RWPE1 (cell line): ENCODE data around the gene RYR1.

ENCODE experiments used
- CTCF ChIA-PET: fragments of 350-600 bp; sonication (Branson Sonifier 250); formaldehyde crosslinking; extraction: SDS; loops from one replicate; lab custom pipeline; 2021; lab: Yijun Ruan, JAX
- POLR2A ChIA-PET: fragments of 400-600 bp; formaldehyde crosslinking; extraction: SDS; loops from one replicate; lab custom pipeline; 2020; ENCODE audit warnings: antibody characterized with exemption; ENCODE audit not compliant: low non-redundant PET; lab: Yijun Ruan, JAX
- DNase-seq: peaks from one replicate; pipeline ENCODE4 v3.0.0; 2012; ENCODE audit warnings: low spot score
- H3K27ac ChIP-seq: fragments of 450-650 bp; 2 replicates; pipeline ENCODE4 v1.5.1; 2017
- TF ChIP-seq, protein P1 (sequence below): fragments of 450-650 bp; conservative IDR thresholded peaks from 2 replicates; pipeline ENCODE4 v1.5.1; 2017; ENCODE audit warnings: low read depth, mild to moderate bottlenecking

The RYR1 gene

DNA sequence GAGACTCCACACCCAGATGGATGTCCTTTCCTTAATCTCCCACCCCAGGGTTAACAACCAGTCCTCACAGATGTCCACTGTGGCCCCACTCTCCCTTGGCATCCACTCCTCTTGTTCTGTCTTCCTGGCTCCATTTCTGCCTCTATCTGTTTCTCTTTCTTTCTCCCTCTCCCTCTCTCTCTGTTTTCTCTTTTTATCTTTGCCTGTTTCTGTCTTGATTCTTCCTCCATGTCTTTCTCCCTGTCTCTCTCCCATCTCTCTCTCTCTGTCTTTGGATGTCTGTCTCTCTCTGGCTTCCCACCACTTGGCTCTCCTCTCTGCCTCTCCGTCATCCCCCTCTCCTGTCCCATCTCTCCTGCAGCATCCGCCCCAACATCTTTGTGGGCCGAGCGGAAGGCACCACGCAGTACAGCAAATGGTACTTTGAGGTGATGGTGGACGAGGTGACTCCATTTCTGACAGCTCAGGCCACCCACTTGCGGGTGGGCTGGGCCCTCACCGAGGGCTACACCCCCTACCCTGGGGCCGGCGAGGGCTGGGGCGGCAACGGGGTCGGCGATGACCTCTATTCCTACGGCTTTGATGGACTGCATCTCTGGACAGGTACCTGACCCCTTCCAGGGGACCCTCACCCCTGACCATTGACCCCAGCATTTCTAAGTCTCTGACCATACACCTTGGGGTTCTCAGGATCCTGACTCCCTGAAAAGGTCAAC is 24.4 kb downstream of the RYR1 start:
- no peak overlapping the region for H3K27ac ChIP-seq
- ChIA-PET CTCF (no interaction called here), POLR2A (no interaction called here)
- DNase-seq = no peak
- TF ChIP-seq, protein P1, sequence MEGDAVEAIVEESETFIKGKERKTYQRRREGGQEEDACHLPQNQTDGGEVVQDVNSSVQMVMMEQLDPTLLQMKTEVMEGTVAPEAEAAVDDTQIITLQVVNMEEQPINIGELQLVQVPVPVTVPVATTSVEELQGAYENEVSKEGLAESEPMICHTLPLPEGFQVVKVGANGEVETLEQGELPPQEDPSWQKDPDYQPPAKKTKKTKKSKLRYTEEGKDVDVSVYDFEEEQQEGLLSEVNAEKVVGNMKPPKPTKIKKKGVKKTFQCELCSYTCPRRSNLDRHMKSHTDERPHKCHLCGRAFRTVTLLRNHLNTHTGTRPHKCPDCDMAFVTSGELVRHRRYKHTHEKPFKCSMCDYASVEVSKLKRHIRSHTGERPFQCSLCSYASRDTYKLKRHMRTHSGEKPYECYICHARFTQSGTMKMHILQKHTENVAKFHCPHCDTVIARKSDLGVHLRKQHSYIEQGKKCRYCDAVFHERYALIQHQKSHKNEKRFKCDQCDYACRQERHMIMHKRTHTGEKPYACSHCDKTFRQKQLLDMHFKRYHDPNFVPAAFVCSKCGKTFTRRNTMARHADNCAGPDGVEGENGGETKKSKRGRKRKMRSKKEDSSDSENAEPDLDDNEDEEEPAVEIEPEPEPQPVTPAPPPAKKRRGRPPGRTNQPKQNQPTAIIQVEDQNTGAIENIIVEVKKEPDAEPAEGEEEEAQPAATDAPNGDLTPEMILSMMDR = no peak

DNA sequence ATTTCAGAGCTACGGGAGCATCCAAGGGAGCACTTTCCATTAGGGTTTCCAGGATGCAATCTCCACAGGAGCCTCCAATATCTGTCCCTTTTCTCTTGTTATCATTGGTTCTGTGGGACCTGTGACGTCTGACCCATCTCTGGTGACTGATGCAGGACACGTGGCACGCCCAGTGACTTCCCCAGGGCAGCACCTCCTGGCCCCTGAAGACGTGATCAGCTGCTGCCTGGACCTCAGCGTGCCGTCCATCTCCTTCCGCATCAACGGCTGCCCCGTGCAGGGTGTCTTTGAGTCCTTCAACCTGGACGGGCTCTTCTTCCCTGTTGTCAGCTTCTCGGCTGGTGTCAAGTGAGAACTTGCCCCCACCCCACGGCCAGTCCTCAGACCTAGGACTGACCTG is 25.5 kb downstream of the RYR1 start:
- TF ChIP-seq, protein P1 = no peak
- CTCF ChIA-PET = no interaction called here
- POLR2A ChIA-PET = no interaction called here
- no peak overlapping the region for H3K27ac ChIP-seq
- DNase-seq = no peak

DNA sequence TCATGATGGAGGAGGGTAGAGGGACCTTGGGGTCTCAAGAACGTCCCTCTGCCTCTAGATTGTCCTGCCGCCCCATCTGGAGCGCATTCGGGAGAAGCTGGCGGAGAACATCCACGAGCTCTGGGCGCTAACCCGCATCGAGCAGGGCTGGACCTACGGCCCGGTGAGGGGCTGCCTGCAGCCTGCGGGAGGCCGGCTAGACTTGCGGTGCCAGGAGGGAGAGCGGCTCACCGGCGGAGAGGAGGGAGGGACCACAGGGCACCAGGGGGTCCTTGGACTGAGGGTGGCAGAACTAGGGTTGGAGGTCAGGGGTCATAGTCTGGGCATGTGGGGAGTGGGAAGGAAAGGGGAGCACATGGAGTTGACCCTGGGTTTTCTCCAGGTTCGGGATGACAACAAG is 29.9 kb downstream of the RYR1 start:
- POLR2A ChIA-PET = no interaction called here

GRCh38 chr19:38464421-38465082 is 31.1 kb downstream of the RYR1 start:
- ChIA-PET CTCF (no interaction called here), POLR2A (no interaction called here)
- H3K27ac ChIP-seq = no peak overlapping the region
- TF ChIP-seq, protein P1 = no peak
- no peak for DNase-seq

More for the DNA sequence above, 29.9 kb downstream of the RYR1 start:
- H3K27ac ChIP-seq = no peak overlapping the region
- CTCF ChIA-PET = no interaction called here
- no peak for DNase-seq
- TF ChIP-seq, protein P1 = no peak

DNA sequence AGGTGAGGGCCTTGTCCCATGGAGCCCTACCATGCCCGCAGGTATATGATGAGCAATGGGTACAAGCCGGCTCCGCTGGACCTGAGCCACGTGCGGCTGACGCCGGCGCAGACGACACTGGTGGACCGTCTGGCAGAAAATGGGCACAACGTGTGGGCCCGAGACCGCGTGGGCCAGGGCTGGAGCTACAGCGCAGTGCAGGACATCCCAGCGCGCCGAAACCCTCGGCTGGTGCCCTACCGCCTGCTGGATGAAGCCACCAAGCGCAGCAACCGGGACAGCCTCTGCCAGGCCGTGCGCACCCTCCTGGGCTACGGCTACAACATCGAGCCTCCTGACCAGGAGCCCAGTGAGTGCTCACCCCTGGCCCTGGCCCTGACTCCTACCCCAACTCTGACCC is 32.6 kb downstream of the RYR1 start:
- H3K27ac ChIP-seq = no peak overlapping the region
- no peak for DNase-seq
- ChIA-PET CTCF (no interaction called here), POLR2A (no interaction called here)
- TF ChIP-seq, protein P1 = no peak

DNA sequence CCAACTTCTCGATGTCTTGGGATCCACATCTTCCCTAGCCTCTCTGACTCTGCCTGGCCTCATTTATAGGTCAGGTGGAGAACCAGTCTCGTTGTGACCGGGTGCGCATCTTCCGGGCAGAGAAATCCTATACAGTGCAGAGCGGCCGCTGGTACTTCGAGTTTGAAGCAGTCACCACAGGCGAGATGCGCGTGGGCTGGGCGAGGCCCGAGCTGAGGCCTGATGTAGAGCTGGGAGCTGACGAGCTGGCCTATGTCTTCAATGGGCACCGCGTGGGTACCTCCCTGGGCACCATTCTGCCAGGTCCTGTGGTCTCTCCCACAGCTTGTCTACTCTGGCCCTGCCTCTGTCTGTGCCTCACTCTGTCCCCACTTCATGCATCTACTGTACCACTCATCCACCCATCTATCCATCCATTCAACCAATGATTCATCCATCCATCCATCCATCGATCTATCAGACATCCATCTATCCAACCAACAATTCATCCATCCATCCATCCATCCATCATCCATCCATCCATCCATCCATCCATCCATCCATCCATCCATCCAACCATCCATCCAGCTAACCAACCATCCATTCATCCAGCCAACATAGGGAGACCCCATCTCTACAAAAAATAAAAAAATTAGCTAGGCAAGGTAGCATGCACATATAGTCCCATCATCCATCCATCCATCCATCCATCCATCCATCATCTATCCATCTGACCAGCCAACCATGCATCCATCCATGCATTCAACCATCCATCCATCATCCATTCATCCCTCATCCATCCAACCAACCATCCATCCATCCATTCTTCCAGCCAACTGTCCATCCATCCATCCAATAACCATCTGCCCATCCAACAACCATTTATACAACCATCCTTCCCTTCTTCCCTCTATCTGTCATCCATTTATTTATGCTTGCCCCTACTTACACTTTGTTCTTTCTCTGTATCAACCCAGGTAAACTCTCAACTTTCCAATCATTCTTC is 34.3 kb downstream of the RYR1 start:
- POLR2A ChIA-PET = no interaction called here
- CTCF ChIA-PET = no interaction called here
- DNase-seq = no peak
- TF ChIP-seq, protein P1 = no peak
- no peak overlapping the region for H3K27ac ChIP-seq
